ENCODE results near the gene MCTP2.
"Not testable (repeated sequence)": the region's sequence is repeated elsewhere in the genome, so short reads cannot be mapped to it uniquely, and the experiment has no call there.

Gene MCTP2

GRCh38 chr15:94457661-94458060 is 226.3 kb downstream of the MCTP2 start:
- DNase-seq, result no peak

- DNase-seq, result no peak
These were observed 229.3 kb downstream of the MCTP2 start for GRCh38 chr15:94460624-94461023.

GRCh38 chr15:94467034-94467433 is 235.7 kb downstream of the MCTP2 start:
- no peak for DNase-seq

GRCh38 chr15:94470492-94470891 is 239.1 kb downstream of the MCTP2 start:
- no peak for DNase-seq

GRCh38 chr15:94476686-94477085 is 245.3 kb downstream of the MCTP2 start:
- no peak for DNase-seq

GRCh38 chr15:94477913-94478553 is 246.7 kb downstream of the MCTP2 start:
- no peak for DNase-seq

GRCh38 chr15:94478763-94479162 is 247.4 kb downstream of the MCTP2 start:
- no peak for DNase-seq

- DNase-seq, result no peak
These were observed 249.0 kb downstream of the MCTP2 start for GRCh38 chr15:94480289-94480834.

GRCh38 chr15:94485148-94485719 is 253.9 kb downstream of the MCTP2 start:
- no peak for DNase-seq

- no peak for DNase-seq
These were observed 256.3 kb downstream of the MCTP2 start for GRCh38 chr15:94487635-94488034.

GRCh38 chr15:94493176-94493575 is 261.8 kb downstream of the MCTP2 start:
- no peak for DNase-seq

- DNase-seq, result not testable (repeated sequence)
These were observed 262.2 kb downstream of the MCTP2 start for GRCh38 chr15:94493586-94493985.

- no peak for DNase-seq
These were observed 263.4 kb downstream of the MCTP2 start for GRCh38 chr15:94494732-94495131.

- no peak for DNase-seq
These were observed 271.9 kb downstream of the MCTP2 start for GRCh38 chr15:94503293-94503692.

GRCh38 chr15:94509259-94509658 is 277.9 kb downstream of the MCTP2 start:
- DNase-seq, result no peak

GRCh38 chr15:94522125-94522524 is 290.8 kb downstream of the MCTP2 start:
- DNase-seq, result no peak

GRCh38 chr15:94523873-94524272 is 292.5 kb downstream of the MCTP2 start:
- no peak for DNase-seq

GRCh38 chr15:94524565-94524964 is 293.2 kb downstream of the MCTP2 start:
- DNase-seq, result no peak

GRCh38 chr15:94526071-94526689 is 294.8 kb downstream of the MCTP2 start:
- DNase-seq, result no peak

GRCh38 chr15:94532226-94532625 is 300.9 kb downstream of the MCTP2 start:
- DNase-seq, result no peak

Measured in AML-193 (cell line).